DOHH2 (cell line): ENCODE measurements around the gene AAGAB.

Experiments
- H3F3A ChIP-seq: fragments of 200-600 bp; sonication (generic), shearing (Covaris generic); 2 replicates; pipeline ENCODE4 v1.6.0; 2016; ENCODE audit warnings: antibody characterized with exemption, mild to moderate bottlenecking; ENCODE audit not compliant: control insufficient read depth, insufficient read depth
- H3K27ac ChIP-seq: fragments of 200-600 bp; sonication (generic); 2 replicates; pipeline ENCODE4 v1.5.1; 2014; ENCODE audit warnings: low read depth, mild to moderate bottlenecking, low read length, moderate library complexity
- H3K27me3 ChIP-seq: fragments of 200-600 bp; sonication (generic); 2 replicates; pipeline ENCODE4 v1.6.1; 2014; ENCODE audit warnings: mild to moderate bottlenecking, low read length, mixed read lengths; ENCODE audit not compliant: control insufficient read depth
- H3K36me3 ChIP-seq: fragments of 200-600 bp; sonication (generic); 2 replicates; pipeline ENCODE4 v1.6.1; 2014; ENCODE audit warnings: mild to moderate bottlenecking, low read length, moderate library complexity, mixed read lengths; ENCODE audit not compliant: control insufficient read depth
- H3K4me1 ChIP-seq: fragments of 200-600 bp; sonication (generic); 2 replicates; pipeline ENCODE4 v1.6.1; 2014; ENCODE audit warnings: mild to moderate bottlenecking, low read length, mixed read lengths; ENCODE audit not compliant: control insufficient read depth
- H3K4me2 ChIP-seq: fragments of 200-600 bp; sonication (generic); 2 replicates; pipeline ENCODE4 v1.6.0; 2014; ENCODE audit warnings: mild to moderate bottlenecking, low read length, moderate library complexity
- H3K4me3 ChIP-seq: fragments of 200-600 bp; sonication (generic); 2 replicates; pipeline ENCODE4 v1.5.1; 2014; ENCODE audit warnings: mild to moderate bottlenecking, low read length, mixed read lengths
- H3K79me2 ChIP-seq: fragments of 200-600 bp; sonication (generic); 2 replicates; pipeline ENCODE4 v1.6.1; 2014; ENCODE audit warnings: mild to moderate bottlenecking, low read length, mixed read lengths; ENCODE audit not compliant: control insufficient read depth
- H3K9me2 ChIP-seq: fragments of 200-600 bp; sonication (generic); replicated peaks from 2 replicates; pipeline ENCODE4 v1.6.1; 2014; ENCODE audit warnings: mild to moderate bottlenecking, low read length, mixed read lengths; ENCODE audit not compliant: control insufficient read depth
- H3K9me3 ChIP-seq: fragments of 200-600 bp; sonication (generic); 2 replicates; pipeline ENCODE4 v1.6.1; 2014; ENCODE audit warnings: antibody characterized with exemption, low read length, mixed read lengths; ENCODE audit not compliant: control insufficient read depth, insufficient read depth
- H4K20me1 ChIP-seq: fragments of 200-600 bp; sonication (generic); 2 replicates; pipeline ENCODE4 v1.6.0; 2014; ENCODE audit warnings: low read depth, mild to moderate bottlenecking, antibody characterized with exemption, low read length, moderate library complexity; ENCODE audit not compliant: control insufficient read depth, insufficient read depth
- CTCF ChIP-seq: fragments of 200-600 bp; sonication (generic); IDR thresholded peaks from one replicate; pipeline ENCODE4 v1.5.1; 2014; ENCODE audit warnings: antibody characterized with exemption, mild to moderate bottlenecking, low read depth, low read length; ENCODE audit not compliant: poor library complexity, severe bottlenecking
- EZH2phosphoT487 ChIP-seq: fragments of 200-600 bp; sonication (generic); IDR thresholded peaks from 2 replicates; pipeline ENCODE4 v1.6.1; 2017; ENCODE audit warnings: borderline replicate concordance, mild to moderate bottlenecking, antibody characterized with exemption, low read length, moderate library complexity, mixed read lengths

The AAGAB gene

GRCh38 chr15:67199391-67199790 lies 55.1 kb downstream of the AAGAB start:
- no peaks in the 10 kb centered on the region for H3F3A ChIP-seq
- no peak overlapping the region for H3K4me3 ChIP-seq
- H3K27ac ChIP-seq, result no peak overlapping the region
- no peak for TF ChIP-seq EZH2phosphoT487
- peaks cover 18% of the 10 kb centered on the region for H3K36me3 ChIP-seq
- H3K4me1 ChIP-seq, result 0 out of 2 replicates have a peak, but pooled peaks cover 5% of the 10 kb centered on the region
- no peaks in the 10 kb centered on the region for H3K79me2 ChIP-seq
- no peaks in the 10 kb centered on the region for H3K9me2 ChIP-seq
- no peaks in the 10 kb centered on the region for H3K27me3 ChIP-seq
- no peaks in the 10 kb centered on the region for H4K20me1 ChIP-seq
- no peaks in the 10 kb centered on the region for H3K9me3 ChIP-seq
- no peak overlapping the region for H3K4me2 ChIP-seq

DNA sequence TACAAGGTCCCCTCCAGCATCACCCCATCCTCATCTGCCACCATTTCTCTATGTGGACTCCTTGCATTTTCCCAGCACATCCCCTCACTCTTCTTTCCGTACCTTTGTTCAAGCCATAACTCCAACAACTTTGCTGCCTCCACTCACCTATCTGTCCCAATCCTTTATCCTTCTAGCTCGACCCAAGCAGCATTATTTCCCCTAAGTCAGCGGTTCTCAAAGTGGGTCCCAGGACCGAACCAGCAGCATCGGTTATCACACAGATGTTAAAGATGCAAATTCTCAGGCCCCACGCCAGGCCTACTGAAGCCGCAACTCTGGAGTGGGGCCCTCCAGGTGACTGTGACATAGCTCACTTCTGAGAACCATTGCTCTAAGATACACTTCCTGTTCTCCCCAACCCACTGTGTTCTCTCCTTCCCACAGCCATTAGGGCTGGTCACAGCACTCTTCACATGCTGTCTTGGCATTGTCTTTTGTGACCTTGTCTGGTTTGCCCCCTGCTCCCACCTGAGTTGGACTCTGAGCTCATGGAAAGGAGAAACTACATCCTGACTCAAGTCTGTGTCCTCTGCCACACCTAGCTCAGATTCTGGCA lies 56.2 kb downstream of the AAGAB start:
- Histone ChIP-seq H3K9me3 (no peaks in the 10 kb centered on the region), H3K9me2 (no peaks in the 10 kb centered on the region), H4K20me1 (no peaks in the 10 kb centered on the region), H3K27me3 (no peaks in the 10 kb centered on the region), H3F3A (no peaks in the 10 kb centered on the region), H3K4me1 (0 out of 2 replicates have a peak, but pooled peaks cover 5% of the 10 kb centered on the region), H3K4me3 (no peak overlapping the region), H3K27ac (no peak overlapping the region), H3K79me2 (no peaks in the 10 kb centered on the region), H3K36me3 (peaks cover 18% of the 10 kb centered on the region), H3K4me2 (no peak overlapping the region)
- TF ChIP-seq CTCF (no peak), EZH2phosphoT487 (no peak)

DNA sequence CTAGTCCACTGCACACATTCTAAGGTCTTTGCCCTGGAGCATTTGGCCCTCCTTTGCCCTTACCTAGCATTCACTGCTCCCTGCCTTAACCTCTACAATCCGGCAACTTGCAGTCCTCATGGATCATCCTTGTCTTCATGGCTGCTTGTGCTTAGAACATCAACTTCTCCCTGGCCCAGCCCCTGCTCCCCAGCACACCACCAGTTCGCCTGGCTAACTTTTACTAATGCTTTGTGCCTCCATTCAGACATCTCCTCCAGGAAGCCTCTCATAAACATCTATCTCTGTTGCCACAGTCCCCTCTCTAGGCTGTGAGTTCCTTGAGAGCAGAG lies 57.1 kb downstream of the AAGAB start:
- peaks cover 11% of the 10 kb centered on the region for H3K36me3 ChIP-seq
- no peak overlapping the region for H3K4me3 ChIP-seq
- H3K4me2 ChIP-seq, result no peak overlapping the region
- no peaks in the 10 kb centered on the region for H3K9me2 ChIP-seq
- H3K79me2 ChIP-seq, result no peaks in the 10 kb centered on the region
- no peaks in the 10 kb centered on the region for H4K20me1 ChIP-seq
- no peaks in the 10 kb centered on the region for H3F3A ChIP-seq
- no peak for TF ChIP-seq EZH2phosphoT487
- TF ChIP-seq CTCF, result no peak
- 0 out of 2 replicates have a peak, but pooled peaks cover 5% of the 10 kb centered on the region for H3K4me1 ChIP-seq
- H3K27ac ChIP-seq, result no peak overlapping the region
- no peaks in the 10 kb centered on the region for H3K27me3 ChIP-seq
- no peaks in the 10 kb centered on the region for H3K9me3 ChIP-seq

- Histone ChIP-seq H3K79me2 (no peaks in the 10 kb centered on the region), H3K4me1 (0 out of 2 replicates have a peak, but pooled peaks cover 5% of the 10 kb centered on the region), H3K9me2 (no peaks in the 10 kb centered on the region), H3K4me3 (no peak overlapping the region), H3K9me3 (no peaks in the 10 kb centered on the region), H3K27me3 (no peaks in the 10 kb centered on the region), H4K20me1 (no peaks in the 10 kb centered on the region), H3K36me3 (peaks cover 6% of the 10 kb centered on the region), H3F3A (no peaks in the 10 kb centered on the region), H3K4me2 (no peak overlapping the region), H3K27ac (no peak overlapping the region)
- TF ChIP-seq CTCF (no peak), EZH2phosphoT487 (no peak)
Measured at GRCh38 chr15:67196672-67197363, 57.6 kb downstream of the AAGAB start.
